Adrenal gland (tissue), 12 donors: ENCODE data around the gene RUFY4. TPM values are rescaled to one million over a fixed set of nuclear protein-coding genes. Genes with fewer than 3 reads are reported as not detected.
"Not testable (repeated sequence)": the region's sequence is repeated elsewhere in the genome, so short reads cannot be mapped to it uniquely, and the experiment has no call there.

Experiments used
- DNase-seq, 7 donors: peaks; one replicate each; pipeline ENCODE4 v3.0.0-alpha.2; 2019 to 2020
- H3K27ac ChIP-seq, 5 donors: fragments of 200-600 bp; sonication (generic) in 4 of 5; 1 replicate in 3 of 5; 2 replicates in 2 of 5; pipeline versions ENCODE4 v1.5.1 to v1.8.0; 2016 to 2020; ENCODE audit warnings: mild to moderate bottlenecking in 1 of 5
- H3K27me3 ChIP-seq: fragments of 200-600 bp; 2 replicates; pipeline ENCODE4 v1.8.0; 2021
- H3K36me3 ChIP-seq, 2 donors: fragments of 200-600 bp; replicated peaks in 1 of 2; 1 replicate in 1 of 2; 2 replicates in 1 of 2; pipeline versions ENCODE4 v1.5.1 to v1.8.0; 2018 to 2022
- H3K4me1 ChIP-seq, 2 donors: fragments of 200-600 bp; replicated peaks in 1 of 2; 1 replicate in 1 of 2; 2 replicates in 1 of 2; pipeline versions ENCODE4 v1.5.1 to v1.8.0; 2018 to 2021
- H3K4me3 ChIP-seq, 4 donors: fragments of 200-600 bp; sonication (generic) in 3 of 4; one replicate each; pipeline ENCODE4 v1.5.1; 2016 to 2018
- H3K9me3 ChIP-seq, 3 donors: fragments of 200-600 bp; sonication (generic) in 1 of 3; replicated peaks in 1 of 3; 1 replicate in 2 of 3; 2 replicates in 1 of 3; pipeline versions ENCODE4 v1.5.1 to v1.8.0; 2016 to 2021
- CTCF ChIP-seq, 6 experiments: fragments of 450-650 bp in 4 of 6; fragments of 200-600 bp in 2 of 6; sonication (generic) in 1 of 6; IDR thresholded peaks; 1 replicate in 5 of 6; 2 replicates in 1 of 6; pipeline versions ENCODE4 v1.5.1 to v1.8.0; 2016 to 2021; ENCODE audit warnings: antibody characterized with exemption in 6 of 6, mild to moderate bottlenecking in 2 of 6, moderate library complexity in 1 of 6
- POLR2A ChIP-seq, 2 donors: fragments of 450-650 bp; IDR thresholded peaks; one replicate each; pipeline ENCODE4 v1.6.1; 2017; ENCODE audit warnings: antibody characterized with exemption in 2 of 2, mild to moderate bottlenecking in 2 of 2, moderate library complexity in 1 of 2
- WGBS, 4 donors: extraction: QIAGEN DNeasy Blood & Tissue Kit in 2 of 4; methylation state at CpG; one replicate each; pipeline versions ENCODE4 v1.1.5 to v1.1.7; 2013 to 2017; 5-methylcytosine and 5-hydroxymethylcytosine counted together
- intact Hi-C, 2 donors: fragments of 100-400 bp; cut with DNase I; formaldehyde crosslinking; loops; one replicate each; pipeline versions ENCODE4 v1.14.1 to v1.15.0; 2022 to 2023
- polyA plus RNA-seq, 3 donors: library from polyadenylated mRNA; stranded (reverse); fragments of 200-250 nt in 2 of 3; fragments of 350-450 nt in 1 of 3; fragmentation: Illumina TruSeq in 1 of 3; extraction: RNeasy Lipid Tissue Mini Kit (QIAGEN cat#74804) in 1 of 3; gene quantifications; one replicate each; pipeline ENCODE4 v1.2.3, GENCODE V29; 2013 to 2014
- total RNA-seq, 9 donors: library from RNA; depleted of rRNA in 4 of 9; stranded (reverse); fragments of >200 nt in 4 of 9; fragments of 120-200 nt in 1 of 9; fragmentation: NEBNext Ultra II Directional in 1 of 9; extraction: Animal tissue kit (Norgen Biotek cat#: 25700) in 1 of 9; gene quantifications; one replicate each; pipeline versions ENCODE4 v1.1.0 to v1.2.4, GENCODE V29; 2013 to 2023
- donor health status: healthy with polysubstance abuse.
- donor health status: Bipolar disorder and iron deficiency.
- donor health status: DM: yes; HTN: yes; CAD: no.
- donor health status: DM: no; HTN: no; CAD: no.
- donor health status: DM: no; HTN: no; CAD: no.
- donor health status: DM: yes; HTN: yes; CAD: no.

The RUFY4 gene
- total and polyA plus RNA-seq, 12 donors: 0.09 to 1.9 (median 0.47) TPM; not detected in 3

GRCh38 chr2:218033590-218034496, 35.2 kb upstream of the RUFY4 start:
- H3K27me3 ChIP-seq: no peaks in the 10 kb centered on the region
- peak in 3 of 7 donors; percentile 12 to 56 (median 23) for DNase-seq
- H3K9me3 ChIP-seq: no peaks in the 10 kb centered on the region
- WGBS, 4 donors: 56 to 57% (median 57%) methylated on average over 21 to 45 of the region's 45 CpGs
- H3K36me3 ChIP-seq: no peaks in the 10 kb centered on the region
- intact Hi-C loops: loop anchor here (1.0 to 5.0 kb wide), 3 partner anchors 89 to 247 kb away; no protein-coding TSS in a partner anchor
- TF ChIP-seq POLR2A (IDR thresholded peaks at IDR 0.05): peak in 1 of 2 donors; percentile 29
- no peak for TF ChIP-seq CTCF (IDR thresholded peaks at IDR 0.05)
- peaks cover 0 to 4% of the 10 kb centered on the region in 2 donors for H3K4me1 ChIP-seq
- H3K4me3 ChIP-seq: no peak overlapping the region
- H3K27ac ChIP-seq: peak overlapping the region in 1 of 5 donors; percentile 54

GRCh38 chr2:218034497-218035213, 34.4 kb upstream of the RUFY4 start:
- H3K4me1 ChIP-seq: not testable (repeated sequence)
- WGBS, 4 donors: 24 to 33% (median 25%) methylated on average over 16 to 24 of the region's 24 CpGs

GRCh38 chr2:218035463-218036100, 33.5 kb upstream of the RUFY4 start:
- H3K9me3 ChIP-seq: no peaks in the 10 kb centered on the region
- DNase-seq: peak in 3 of 7 donors; percentile 11 to 50 (median 18)
- H3K4me1 ChIP-seq: peaks cover 0 to 4% of the 10 kb centered on the region in 2 donors
- no peaks in the 10 kb centered on the region for H3K27me3 ChIP-seq
- H3K4me3 ChIP-seq: no peak overlapping the region
- 76 to 80% (median 78%) methylated on average over 12 of the region's 12 CpGs for WGBS, 4 donors
- no peak overlapping the region for H3K27ac ChIP-seq
- intact Hi-C loops: loop anchor here in 1 of 2 donors (2.0 kb wide), 1 partner anchor 249 kb away; no protein-coding TSS in a partner anchor
- no peaks in the 10 kb centered on the region for H3K36me3 ChIP-seq
- TF ChIP-seq POLR2A (IDR thresholded peaks at IDR 0.05) (no peak), CTCF (IDR thresholded peaks at IDR 0.05) (no peak)

More at GRCh38 chr2:218034497-218035213, 34.4 kb upstream of the RUFY4 start:
- Histone ChIP-seq H3K27ac (peak overlapping the region in 1 of 5 donors; percentile 54), H3K4me3 (peak overlapping the region in 1 of 4 donors; percentile 41)
- H3K9me3 ChIP-seq, H3K36me3 ChIP-seq, H3K27me3 ChIP-seq: not testable (repeated sequence)
- intact Hi-C loops: loop anchor here (2.0 to 5.0 kb wide), 2 partner anchors 247 to 248 kb away; no protein-coding TSS in a partner anchor
- DNase-seq: peak; percentile 56 to 87 (median 75)
- TF ChIP-seq CTCF (IDR thresholded peaks at IDR 0.05) (peak; percentile 23 to 85 (median 64)), POLR2A (IDR thresholded peaks at IDR 0.05) (peak in 1 of 2 donors; percentile 3)
